HG02885 (cell line): ENCODE data around the gene GARS1.
"Not testable (repeated sequence)": the region's sequence is repeated elsewhere in the genome, so short reads cannot be mapped to it uniquely, and the experiment has no call there.

ENCODE experiments used
- ATAC-seq: cut with Tn5 transposase; IDR thresholded peaks from one replicate; pipeline ENCODE4 v1.9.1; 2021; ENCODE audit warnings: mild to moderate bottlenecking; ENCODE audit not compliant: unreplicated experiment, poor library complexity

GARS1 gene

GRCh38 chr7:30594540-30595435 is at the start of gene GARS1:
Gene GARS1 (plus strand): TSS chr7:30594878. CDS start chr7:30594922, 44 bp downstream.
- peak; percentile 92 for ATAC-seq

GRCh38 chr7:30545791-30546555 is 48.7 kb upstream of the GARS1 start:
- no peak for ATAC-seq

GRCh38 chr7:30546596-30546995 is 48.1 kb upstream of the GARS1 start:
- ATAC-seq = no peak

- peak; percentile 75 for ATAC-seq
These were observed 45.8 kb upstream of the GARS1 start for GRCh38 chr7:30548845-30549244.

GRCh38 chr7:30549931-30550493 is 44.7 kb upstream of the GARS1 start:
- ATAC-seq = no peak

GRCh38 chr7:30552330-30552729 is 42.3 kb upstream of the GARS1 start:
- ATAC-seq = no peak

GRCh38 chr7:30553141-30553540 is 41.5 kb upstream of the GARS1 start:
- ATAC-seq = no peak

- no peak for ATAC-seq
These were observed 41.1 kb upstream of the GARS1 start for GRCh38 chr7:30553546-30553945.

- no peak for ATAC-seq
These were observed 39.2 kb upstream of the GARS1 start for GRCh38 chr7:30555525-30555924.

- no peak for ATAC-seq
These were observed 37.8 kb upstream of the GARS1 start for GRCh38 chr7:30556840-30557239.

- no peak for ATAC-seq
These were observed 37.4 kb upstream of the GARS1 start for GRCh38 chr7:30557245-30557644.

GRCh38 chr7:30559611-30560010 is 35.1 kb upstream of the GARS1 start:
- ATAC-seq = no peak

- ATAC-seq = no peak
These were observed 33.3 kb upstream of the GARS1 start for GRCh38 chr7:30561389-30561788.

GRCh38 chr7:30562498-30562897 is 32.2 kb upstream of the GARS1 start:
- ATAC-seq = no peak

GRCh38 chr7:30562909-30563308 is 31.8 kb upstream of the GARS1 start:
- ATAC-seq = no peak

GRCh38 chr7:30563326-30563942 is 31.2 kb upstream of the GARS1 start:
- no peak for ATAC-seq

GRCh38 chr7:30564243-30564892 is 30.3 kb upstream of the GARS1 start:
- ATAC-seq = peak; percentile 94

GRCh38 chr7:30566596-30566995 is 28.1 kb upstream of the GARS1 start:
- no peak for ATAC-seq

GRCh38 chr7:30567081-30567480 is 27.6 kb upstream of the GARS1 start:
- no peak for ATAC-seq

GRCh38 chr7:30570238-30570637 is 24.4 kb upstream of the GARS1 start:
- not testable (repeated sequence) for ATAC-seq
